ENCODE measurements around the gene ZNF384. TPM values are rescaled to one million over a fixed set of nuclear protein-coding genes. Genes with fewer than 3 reads are reported as not detected.

Gene ZNF384
- 58.0 TPM for polyA plus RNA-seq (2013)

GRCh38 chr12:6688999-6689882 lies at the start of gene ZNF384:
TSS of gene ZNF384 (minus strand) at chr12:6689375. CDS start at chr12:6679520, 9,855 bp downstream.
- DNase-seq, result peak; percentile 98 to 99 (median 98)
- POLR2A ChIA-PET, result interaction anchor here (0.5 to 1.9 kb wide), 18 partner anchors 9 to 255 kb away, joined by 3 to 33 read pairs (median 3); partner anchors contain the start of genes C12orf57, COPS7A, MLF2 and MRPL51
- 0% methylated on average over 51 of the region's 72 CpGs for WGBS (ENCODE audit: insufficient coverage)

GRCh38 chr12:6736754-6737153 lies 47.6 kb upstream of the ZNF384 start:
- DNase-seq, result no peak
- Histone ChIP-seq H3K36me3 (ENCODE audit: control insufficient read depth in 4 of 4, insufficient read depth in 4 of 4, low read length in 3 of 4) (peaks cover 2 to 13% (median 7%) of the 10 kb centered on the region in 4 experiments), H3K4me3 (ENCODE audit: control insufficient read depth in 1 of 7, extremely low read depth in 1 of 7, insufficient read depth in 4 of 7, low read depth in 2 of 7, low read length in 6 of 7) (no peak overlapping the region), H3K9me3 (ENCODE audit: control extremely low read depth in 1 of 5, control insufficient read depth in 4 of 5, insufficient read depth in 2 of 5, low read depth in 1 of 5, low read length in 4 of 5) (no peaks in the 10 kb centered on the region), H3K4me1 (ENCODE audit: control extremely low read depth in 1 of 4, control insufficient read depth in 4 of 4, insufficient read depth in 4 of 4, low read length in 3 of 4) (peaks cover 0 to 5% (median 2%) of the 10 kb centered on the region in 4 experiments), H3K27ac (ENCODE audit: insufficient read depth in 1 of 2, low read depth in 1 of 2, low read length in 2 of 2, poor library complexity in 1 of 2, severe bottlenecking in 2 of 2) (no peak overlapping the region), H3K27me3 (replicated peaks in 2 of 5; ENCODE audit: control insufficient read depth in 4 of 5, insufficient read depth in 5 of 5, low read length in 4 of 5) (no peaks in the 10 kb centered on the region)
- CTCF ChIA-PET, result interaction anchor here (0.8 to 7.8 kb wide), 11 partner anchors 9 to 98 kb away, joined by 3 to 64 read pairs (median 6); partner anchors contain the start of genes COPS7A, MLF2 and P3H3
- POLR2A ChIA-PET, result no interaction called here
- WGBS (ENCODE audit: insufficient coverage), result 95% methylated on average over 2 of the region's 5 CpGs

More at GRCh38 chr12:6688999-6689882, at the start of gene ZNF384:
- H3K36me3 ChIP-seq (ENCODE audit: control insufficient read depth in 4 of 4, insufficient read depth in 4 of 4, low read length in 3 of 4), result peaks cover 0 to 12% (median under 1%) of the 10 kb centered on the region in 4 experiments
- no peaks in the 10 kb centered on the region for H3K9me3 ChIP-seq (ENCODE audit: control extremely low read depth in 1 of 5, control insufficient read depth in 4 of 5, insufficient read depth in 2 of 5, low read depth in 1 of 5, low read length in 4 of 5)
- peak within 1 kb of the TSS; percentile 85 to 95 for H3K27ac ChIP-seq (ENCODE audit: insufficient read depth in 1 of 2, low read depth in 1 of 2, low read length in 2 of 2, poor library complexity in 1 of 2, severe bottlenecking in 2 of 2)
- H3K4me1 ChIP-seq (ENCODE audit: control extremely low read depth in 1 of 4, control insufficient read depth in 4 of 4, insufficient read depth in 4 of 4, low read length in 3 of 4), result peaks cover 12 to 44% (median 38%) of the 10 kb centered on the region in 4 experiments
- no peaks in the 10 kb centered on the region for H3K27me3 ChIP-seq (replicated peaks in 2 of 5; ENCODE audit: control insufficient read depth in 4 of 5, insufficient read depth in 5 of 5, low read length in 4 of 5)
- peak within 1 kb of the TSS; percentile 58 to 96 (median 87) for H3K4me3 ChIP-seq (ENCODE audit: control insufficient read depth in 1 of 7, extremely low read depth in 1 of 7, insufficient read depth in 4 of 7, low read depth in 2 of 7, low read length in 6 of 7)
- CTCF ChIA-PET, result interaction anchor here (0.7 to 7.3 kb wide), 13 partner anchors 15 to 126 kb away, joined by 3 to 59 read pairs (median 5); partner anchors contain the start of gene COPS7A

- peak; percentile 59 to 74 (median 72) for DNase-seq
- POLR2A ChIA-PET, result no interaction called here
These were observed 46.4 kb upstream of the ZNF384 start for GRCh38 chr12:6735448-6736191.

GRCh38 chr12:6734506-6735387 lies 45.6 kb upstream of the ZNF384 start:
- Histone ChIP-seq H3K27me3 (replicated peaks in 2 of 5; ENCODE audit: control insufficient read depth in 4 of 5, insufficient read depth in 5 of 5, low read length in 4 of 5) (no peaks in the 10 kb centered on the region), H3K4me1 (ENCODE audit: control extremely low read depth in 1 of 4, control insufficient read depth in 4 of 4, insufficient read depth in 4 of 4, low read length in 3 of 4) (peaks cover 0 to 5% (median 2%) of the 10 kb centered on the region in 4 experiments), H3K9me3 (ENCODE audit: control extremely low read depth in 1 of 5, control insufficient read depth in 4 of 5, insufficient read depth in 2 of 5, low read depth in 1 of 5, low read length in 4 of 5) (no peaks in the 10 kb centered on the region), H3K27ac (ENCODE audit: insufficient read depth in 1 of 2, low read depth in 1 of 2, low read length in 2 of 2, poor library complexity in 1 of 2, severe bottlenecking in 2 of 2) (no peak overlapping the region), H3K36me3 (ENCODE audit: control insufficient read depth in 4 of 4, insufficient read depth in 4 of 4, low read length in 3 of 4) (peaks cover 2 to 32% (median 23%) of the 10 kb centered on the region in 4 experiments), H3K4me3 (ENCODE audit: control insufficient read depth in 1 of 7, extremely low read depth in 1 of 7, insufficient read depth in 4 of 7, low read depth in 2 of 7, low read length in 6 of 7) (no peak overlapping the region)
- no peak for DNase-seq
- WGBS (ENCODE audit: insufficient coverage), result 93% methylated on average over 6 of the region's 10 CpGs
- ChIA-PET CTCF (interaction anchor here (0.9 to 7.8 kb wide), 10 partner anchors 10 to 99 kb away, joined by 3 to 64 read pairs (median 5); partner anchors contain the start of genes COPS7A, MLF2 and P3H3), POLR2A (interaction anchor here (1.2 kb wide), 1 partner anchor 8 kb away, joined by 4 read pairs; no protein-coding TSS in a partner anchor)

More at GRCh38 chr12:6735448-6736191, 46.4 kb upstream of the ZNF384 start:
- CTCF ChIA-PET, result interaction anchor here (1.3 to 7.8 kb wide), 11 partner anchors 9 to 99 kb away, joined by 3 to 64 read pairs (median 6); partner anchors contain the start of genes COPS7A, MLF2 and P3H3
- Histone ChIP-seq H3K4me1 (ENCODE audit: control extremely low read depth in 1 of 4, control insufficient read depth in 4 of 4, insufficient read depth in 4 of 4, low read length in 3 of 4) (peaks cover 0 to 5% (median 2%) of the 10 kb centered on the region in 4 experiments), H3K27ac (ENCODE audit: insufficient read depth in 1 of 2, low read depth in 1 of 2, low read length in 2 of 2, poor library complexity in 1 of 2, severe bottlenecking in 2 of 2) (peak overlapping the region in 1 of 2 experiments; percentile 43), H3K27me3 (replicated peaks in 2 of 5; ENCODE audit: control insufficient read depth in 4 of 5, insufficient read depth in 5 of 5, low read length in 4 of 5) (no peaks in the 10 kb centered on the region), H3K9me3 (ENCODE audit: control extremely low read depth in 1 of 5, control insufficient read depth in 4 of 5, insufficient read depth in 2 of 5, low read depth in 1 of 5, low read length in 4 of 5) (no peaks in the 10 kb centered on the region), H3K4me3 (ENCODE audit: control insufficient read depth in 1 of 7, extremely low read depth in 1 of 7, insufficient read depth in 4 of 7, low read depth in 2 of 7, low read length in 6 of 7) (no peak overlapping the region), H3K36me3 (ENCODE audit: control insufficient read depth in 4 of 4, insufficient read depth in 4 of 4, low read length in 3 of 4) (peaks cover 2 to 23% (median 14%) of the 10 kb centered on the region in 4 experiments)
- 47% methylated on average over 7 of the region's 8 CpGs for WGBS (ENCODE audit: insufficient coverage)

GRCh38 chr12:6730169-6730568 lies 41.0 kb upstream of the ZNF384 start:
- no peak overlapping the region for H3K4me3 ChIP-seq (ENCODE audit: control insufficient read depth in 1 of 7, extremely low read depth in 1 of 7, insufficient read depth in 4 of 7, low read depth in 2 of 7, low read length in 6 of 7)
- peaks cover 0 to 4% (median 0%) of the 10 kb centered on the region in 4 experiments for H3K4me1 ChIP-seq (ENCODE audit: control extremely low read depth in 1 of 4, control insufficient read depth in 4 of 4, insufficient read depth in 4 of 4, low read length in 3 of 4)
- 96% methylated on average over 7 of the region's 8 CpGs for WGBS (ENCODE audit: insufficient coverage)
- CTCF ChIA-PET, result interaction anchor here (0.9 to 2.0 kb wide), 3 partner anchors 22 to 51 kb away, joined by 3 to 5 read pairs (median 3); partner anchors contain the start of gene PTMS
- peaks cover 7 to 56% (median 49%) of the 10 kb centered on the region in 4 experiments for H3K36me3 ChIP-seq (ENCODE audit: control insufficient read depth in 4 of 4, insufficient read depth in 4 of 4, low read length in 3 of 4)
- no peaks in the 10 kb centered on the region for H3K27me3 ChIP-seq (replicated peaks in 2 of 5; ENCODE audit: control insufficient read depth in 4 of 5, insufficient read depth in 5 of 5, low read length in 4 of 5)
- H3K27ac ChIP-seq (ENCODE audit: insufficient read depth in 1 of 2, low read depth in 1 of 2, low read length in 2 of 2, poor library complexity in 1 of 2, severe bottlenecking in 2 of 2), result no peak overlapping the region
- POLR2A ChIA-PET, result no interaction called here
- no peak for DNase-seq
- H3K9me3 ChIP-seq (ENCODE audit: control extremely low read depth in 1 of 5, control insufficient read depth in 4 of 5, insufficient read depth in 2 of 5, low read depth in 1 of 5, low read length in 4 of 5), result no peaks in the 10 kb centered on the region

- no peak overlapping the region for H3K27ac ChIP-seq (ENCODE audit: insufficient read depth in 1 of 2, low read depth in 1 of 2, low read length in 2 of 2, poor library complexity in 1 of 2, severe bottlenecking in 2 of 2)
- peaks cover 5 to 14% (median 8%) of the 10 kb centered on the region in 4 experiments for H3K4me1 ChIP-seq (ENCODE audit: control extremely low read depth in 1 of 4, control insufficient read depth in 4 of 4, insufficient read depth in 4 of 4, low read length in 3 of 4)
- CTCF ChIA-PET, result interaction anchor here (2.0 kb wide), 1 partner anchor 23 kb away, joined by 5 read pairs; no protein-coding TSS in a partner anchor
- no peaks in the 10 kb centered on the region for H3K27me3 ChIP-seq (replicated peaks in 2 of 5; ENCODE audit: control insufficient read depth in 4 of 5, insufficient read depth in 5 of 5, low read length in 4 of 5)
- POLR2A ChIA-PET, result no interaction called here
- no peak overlapping the region for H3K4me3 ChIP-seq (ENCODE audit: control insufficient read depth in 1 of 7, extremely low read depth in 1 of 7, insufficient read depth in 4 of 7, low read depth in 2 of 7, low read length in 6 of 7)
- H3K9me3 ChIP-seq (ENCODE audit: control extremely low read depth in 1 of 5, control insufficient read depth in 4 of 5, insufficient read depth in 2 of 5, low read depth in 1 of 5, low read length in 4 of 5), result no peaks in the 10 kb centered on the region
- H3K36me3 ChIP-seq (ENCODE audit: control insufficient read depth in 4 of 4, insufficient read depth in 4 of 4, low read length in 3 of 4), result peaks cover 7 to 48% (median 46%) of the 10 kb centered on the region in 4 experiments
- 99% methylated on average over 17 of the region's 18 CpGs for WGBS (ENCODE audit: insufficient coverage)
- DNase-seq, result no peak
These were observed 40.0 kb upstream of the ZNF384 start for GRCh38 chr12:6729186-6729585.
